ENCODE measurements around the gene NXPE2.

NXPE2 gene

DNA sequence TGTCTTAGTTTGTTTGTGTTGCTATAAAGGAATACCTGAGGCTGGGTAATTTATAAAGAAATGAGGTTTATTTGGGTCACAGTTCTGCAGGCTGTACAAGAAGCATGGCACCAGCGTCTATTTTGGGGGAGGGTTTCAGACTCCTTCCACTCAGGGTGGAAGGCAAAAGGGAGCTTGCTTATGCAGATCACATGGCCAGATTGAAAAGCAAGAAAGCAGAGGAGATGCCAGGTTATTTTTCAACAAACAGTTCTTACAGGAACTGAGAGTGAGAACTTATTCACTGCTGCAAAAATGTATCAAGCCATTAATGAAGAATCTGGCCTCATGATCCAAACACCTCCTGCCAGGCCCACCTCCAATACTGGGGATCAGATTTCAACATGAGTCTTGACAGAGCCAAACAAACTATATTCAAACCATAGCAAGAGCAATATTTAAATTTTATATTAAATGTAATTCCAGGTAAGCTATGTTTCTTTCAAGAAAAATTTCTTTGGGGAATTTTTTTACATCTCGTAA is 66.9 kb downstream of the NXPE2 start:
- no peak for DNase-seq (ENCODE audit: low read depth)

GRCh38 chr11:114746013-114746412 is 67.7 kb downstream of the NXPE2 start:
- DNase-seq (ENCODE audit: low read depth), result no peak

All from fibroblast of the conjunctiva (primary cell).